GM18870 (cell line): Measurements from ENCODE around the gene NUAK2.

ENCODE experiments used
- ATAC-seq: cut with Tn5 transposase; IDR thresholded peaks from one replicate; pipeline ENCODE4 v1.9.1; 2021; ENCODE audit warnings: moderate library complexity; ENCODE audit not compliant: unreplicated experiment

Gene NUAK2

DNA sequence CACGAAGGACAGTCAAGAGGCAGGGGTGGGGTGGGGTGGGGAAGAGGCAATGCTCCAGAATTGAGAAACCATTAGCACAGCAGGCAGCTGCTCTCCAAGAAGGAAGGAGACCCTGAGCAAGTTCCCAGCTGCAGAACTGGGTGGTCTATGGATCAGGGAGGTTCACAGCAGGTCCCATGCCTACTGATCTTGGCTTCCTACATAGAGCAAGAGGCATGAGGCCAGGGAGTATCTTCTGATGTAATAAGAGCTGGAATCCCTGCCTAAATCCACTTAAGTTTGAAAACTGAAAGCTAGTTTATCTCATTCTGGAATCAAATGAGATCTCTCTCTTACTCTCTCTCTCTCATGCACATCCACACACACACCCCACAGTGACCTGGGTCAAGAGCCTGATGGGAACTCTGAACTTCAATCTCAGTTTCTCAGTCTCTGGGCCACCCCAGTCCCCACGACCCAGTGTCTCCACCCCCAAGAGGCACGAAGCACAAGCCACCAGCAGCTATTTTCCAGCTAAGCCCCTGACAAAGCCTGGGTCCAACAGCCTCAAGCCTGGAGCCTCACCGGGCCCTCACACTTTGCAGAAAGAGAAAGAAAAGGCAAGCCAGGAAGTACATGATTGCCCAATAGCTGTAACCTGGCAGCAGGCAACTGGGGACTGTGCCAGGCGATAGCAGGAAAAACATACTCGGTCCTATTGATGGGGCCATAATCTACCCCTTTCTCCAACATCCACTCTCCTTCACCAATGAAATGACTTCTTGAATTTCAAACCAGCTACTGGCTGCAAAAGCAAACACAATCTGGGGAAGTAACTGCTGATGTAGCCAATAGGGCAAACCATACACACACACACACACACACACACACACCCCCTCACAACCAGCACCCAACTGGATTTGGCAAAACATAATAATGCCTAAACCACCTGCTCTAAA lies 2.2 kb downstream of the NUAK2 start:
- ATAC-seq: no peak

DNA sequence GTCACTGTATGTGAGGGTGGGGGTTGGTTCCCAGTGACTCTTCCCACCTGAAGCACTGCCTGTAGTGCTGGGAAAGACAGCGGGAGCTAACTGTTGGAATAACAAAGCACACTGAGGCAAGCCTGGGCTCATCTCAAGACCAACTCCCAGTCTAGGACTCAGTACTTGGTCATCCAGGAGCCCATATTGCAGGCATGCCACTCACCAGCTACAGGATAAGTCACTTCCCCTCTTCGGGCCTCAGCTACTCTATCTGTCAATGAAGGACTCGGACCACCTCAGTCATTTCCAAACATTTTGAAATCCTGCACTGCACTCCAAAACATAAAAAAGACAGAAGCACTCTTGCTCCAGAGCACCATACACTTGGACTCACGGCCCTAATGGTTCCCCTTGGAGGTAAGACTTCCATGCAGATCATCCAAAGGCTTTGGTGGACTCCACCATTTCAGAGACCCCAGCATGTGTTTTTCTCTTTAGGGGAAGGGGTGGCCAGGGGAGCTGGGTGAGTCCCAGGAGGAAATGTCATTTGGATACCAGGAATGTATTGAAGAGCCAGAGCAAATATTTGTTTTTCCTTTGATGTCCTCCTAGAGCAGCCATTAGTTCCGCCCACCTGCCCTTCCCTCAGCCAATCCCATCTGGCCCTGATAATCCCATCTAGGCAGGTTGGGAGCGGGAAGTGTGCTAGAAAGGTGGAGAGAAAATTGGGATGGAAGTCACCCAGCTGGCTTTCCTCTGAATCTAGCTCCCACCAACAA lies 3.1 kb downstream of the NUAK2 start:
- no peak for ATAC-seq

DNA sequence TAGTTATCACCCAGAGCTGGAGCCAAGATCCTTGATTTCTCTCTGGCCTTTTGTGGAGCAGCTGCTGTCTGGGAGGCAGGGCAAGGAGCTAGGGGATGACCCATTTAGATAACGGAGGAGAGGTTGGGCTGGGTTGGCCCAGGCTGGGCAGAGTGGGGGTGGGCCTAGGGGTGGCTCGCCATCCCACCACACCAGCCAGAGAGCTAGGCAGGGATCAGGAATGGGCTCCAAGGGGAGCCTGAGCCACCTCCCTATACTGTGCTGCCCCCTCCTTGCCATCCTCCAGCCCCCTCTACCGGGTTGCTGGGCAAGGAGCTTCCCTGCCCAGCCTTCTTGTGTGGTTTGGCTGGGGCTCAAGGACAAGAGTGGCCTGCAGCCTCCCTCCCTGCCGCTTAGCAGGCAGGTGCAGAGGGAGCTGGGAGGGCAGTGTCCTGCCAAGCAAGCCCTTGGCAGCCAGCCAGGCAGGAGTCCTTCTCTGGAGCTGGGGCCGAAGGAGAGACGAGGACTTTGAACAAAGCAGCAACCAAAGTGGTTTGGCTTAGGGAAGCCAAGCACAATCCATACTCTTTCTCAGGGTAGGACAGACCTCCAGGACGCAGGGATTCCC lies 4.1 kb downstream of the NUAK2 start:
- no peak for ATAC-seq

DNA sequence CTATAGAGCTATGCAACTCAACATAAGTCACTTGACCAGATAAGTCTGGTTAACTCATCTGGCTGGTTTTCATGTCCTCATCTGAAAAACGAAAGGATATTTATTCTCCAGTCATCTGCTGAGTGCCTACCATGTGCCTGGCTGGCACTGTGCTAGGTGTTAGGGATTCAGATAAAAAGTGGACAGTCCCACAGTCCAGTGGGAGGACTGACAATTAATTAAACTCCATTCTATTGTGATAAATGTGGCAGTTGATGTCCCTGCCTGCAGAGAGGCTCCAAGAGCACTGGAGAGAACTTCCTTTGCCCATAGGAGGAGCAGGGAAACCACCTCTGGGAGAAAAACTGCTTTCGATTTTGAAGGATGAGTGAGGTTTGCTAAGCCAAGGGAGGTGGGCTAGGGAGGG lies 5.4 kb downstream of the NUAK2 start:
- no peak for ATAC-seq

- ATAC-seq: no peak
Observed at GRCh38 chr1:205315008-205315618, 6.4 kb downstream of the NUAK2 start.

DNA sequence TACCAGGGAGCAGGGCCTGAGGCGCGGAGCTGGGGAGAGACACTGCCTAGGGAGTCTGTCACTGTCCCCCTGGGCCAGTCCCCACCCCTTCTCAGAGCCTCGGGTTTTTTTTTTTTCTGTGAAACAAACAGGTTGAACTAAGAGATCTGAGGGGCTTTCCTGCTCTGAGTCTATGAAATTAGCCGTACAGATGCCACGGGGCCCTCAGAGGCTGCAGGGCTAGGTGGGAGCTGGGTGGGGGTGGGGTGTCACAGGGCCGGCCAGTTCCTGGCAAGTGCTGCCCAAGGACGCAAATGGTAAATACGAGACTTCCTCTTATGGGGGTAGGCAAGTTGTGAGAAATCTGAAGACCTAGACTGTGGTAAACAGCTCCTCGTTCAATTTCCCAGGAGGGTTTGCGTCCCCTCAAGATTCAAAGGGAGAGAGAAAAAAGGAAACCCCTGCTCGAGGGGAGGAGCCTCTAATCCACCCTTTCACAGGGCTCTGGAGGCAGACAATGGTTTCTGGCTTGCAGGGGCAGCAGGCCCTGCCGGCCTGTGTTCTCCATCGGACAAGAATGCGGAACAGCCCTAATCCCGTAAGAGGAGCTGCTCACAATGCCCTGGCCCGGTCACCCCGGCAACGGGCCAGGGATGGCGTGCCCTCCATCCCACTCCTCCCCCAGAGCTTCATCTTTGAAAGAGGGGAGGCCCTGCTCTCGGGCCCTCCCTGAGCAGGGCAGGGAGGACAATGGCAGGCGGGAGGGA lies 7.8 kb downstream of the NUAK2 start:
- no peak for ATAC-seq

DNA sequence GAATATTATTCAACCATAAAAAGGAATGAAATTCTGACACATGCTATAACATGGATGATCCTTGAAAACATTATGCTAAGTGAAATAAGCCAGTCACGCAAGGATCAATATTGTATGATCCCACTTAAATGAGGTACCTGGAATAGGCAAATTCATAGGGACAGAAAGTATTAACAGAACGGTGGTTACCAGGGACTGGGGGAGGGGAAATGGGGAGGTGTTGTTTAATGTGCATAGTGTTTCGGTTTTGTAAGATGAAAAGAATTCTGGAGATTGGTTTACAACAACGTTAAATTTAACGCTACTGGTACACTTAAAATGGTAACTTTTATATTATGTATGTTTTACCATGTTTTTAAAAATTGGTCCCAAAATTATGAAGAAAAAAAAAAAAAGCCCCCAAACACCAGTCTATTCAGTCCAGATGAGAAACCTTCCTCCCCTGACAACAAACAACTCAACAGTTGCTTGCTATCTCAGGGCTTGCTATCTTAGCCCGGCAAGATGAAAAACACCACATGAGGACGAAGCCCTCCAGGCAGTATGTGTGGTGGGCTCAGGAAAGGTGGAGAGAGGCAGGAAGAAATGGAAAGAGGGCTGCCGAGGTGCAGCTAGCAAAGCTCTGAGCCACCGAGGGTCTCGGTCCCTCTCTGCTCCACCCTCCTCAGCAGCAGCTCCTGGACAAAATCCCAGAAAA lies 8.5 kb downstream of the NUAK2 start:
- ATAC-seq: no peak

DNA sequence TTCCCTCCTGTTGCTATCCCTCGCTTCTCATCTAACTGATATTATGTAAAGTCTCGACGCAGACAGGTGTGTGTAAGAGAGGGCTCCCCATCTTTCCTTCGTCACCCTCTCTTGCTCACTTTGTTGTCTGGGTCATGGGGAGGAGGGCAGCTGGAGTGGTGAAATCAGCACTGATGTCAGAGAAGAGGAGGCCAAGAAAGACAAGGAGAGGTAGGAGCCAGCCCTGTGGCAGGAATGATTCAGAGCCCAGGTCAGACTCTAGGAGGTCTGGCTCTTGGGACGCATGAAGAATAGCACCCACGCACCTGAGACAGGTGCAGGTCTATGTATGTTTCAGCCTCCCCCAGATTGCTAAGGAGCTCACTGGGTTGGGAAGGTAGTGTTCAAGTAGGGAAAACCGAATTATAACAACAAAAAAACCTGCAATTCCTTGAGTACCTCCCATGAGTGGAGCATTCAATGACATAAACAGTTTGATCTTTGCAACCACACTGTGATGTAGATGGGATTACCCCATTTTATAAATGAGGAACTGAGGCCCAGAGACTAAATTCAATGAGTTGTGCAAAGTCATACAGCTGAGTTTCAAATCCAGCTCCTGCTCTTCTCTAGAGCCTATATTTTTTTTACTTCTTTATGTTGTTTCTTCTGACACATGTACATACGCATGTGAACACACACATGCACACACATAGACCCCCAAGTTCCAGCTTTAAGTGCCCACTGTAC lies 10.4 kb downstream of the NUAK2 start:
- no peak for ATAC-seq

GRCh38 chr1:205309741-205310140 lies 11.8 kb downstream of the NUAK2 start:
- ATAC-seq: no peak

DNA sequence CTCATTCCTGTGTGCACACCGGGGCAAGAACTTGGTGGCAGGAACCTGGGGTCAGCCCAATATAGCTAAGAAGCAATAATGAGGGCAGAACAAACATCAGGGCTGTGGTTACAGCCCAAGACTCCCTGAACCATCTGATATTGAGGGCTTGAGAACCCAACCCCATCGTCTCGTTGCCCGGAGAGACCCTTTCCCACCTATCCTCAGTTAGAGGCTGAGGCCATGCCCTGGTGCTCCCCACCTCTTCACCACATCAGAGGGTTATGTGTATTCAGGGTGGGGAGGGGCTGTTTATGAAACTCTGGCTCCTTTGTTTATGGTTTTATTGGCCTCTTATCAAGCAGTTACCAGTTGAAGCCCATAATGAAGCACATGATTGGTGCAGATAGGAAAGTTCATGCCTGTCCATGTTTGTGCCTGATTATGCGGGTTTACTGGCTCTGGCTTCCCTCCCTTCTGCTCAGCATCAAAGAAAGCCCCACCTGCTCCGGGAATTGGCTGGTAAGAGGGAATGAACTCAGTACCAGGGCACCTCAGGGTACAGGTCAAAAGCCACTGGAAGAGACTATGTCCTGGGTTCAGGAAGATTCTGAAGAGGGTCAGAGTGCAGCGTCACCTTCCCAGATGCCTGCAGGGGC lies 14.5 kb downstream of the NUAK2 start:
- no peak for ATAC-seq

DNA sequence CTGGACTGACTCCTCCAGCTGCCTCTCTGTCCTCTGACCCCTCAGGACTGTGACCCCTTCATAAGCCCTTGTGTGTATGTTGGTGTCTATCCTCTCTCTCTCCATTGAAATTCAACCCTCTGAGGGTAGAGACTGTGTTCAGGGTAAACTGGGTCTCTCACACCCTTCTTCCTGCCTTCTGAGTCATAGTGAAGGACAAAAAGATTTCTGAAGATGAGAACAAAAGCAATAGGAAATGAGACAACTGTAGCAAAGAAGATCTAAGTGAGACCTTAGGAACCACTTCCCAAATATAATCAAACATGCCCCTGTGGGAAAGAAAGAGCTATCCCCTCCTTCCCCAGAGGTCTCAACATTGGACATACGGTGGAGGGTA lies 16.9 kb downstream of the NUAK2 start:
- no peak for ATAC-seq

- ATAC-seq: no peak
Observed at GRCh38 chr1:205304046-205304694, 17.4 kb downstream of the NUAK2 start.

DNA sequence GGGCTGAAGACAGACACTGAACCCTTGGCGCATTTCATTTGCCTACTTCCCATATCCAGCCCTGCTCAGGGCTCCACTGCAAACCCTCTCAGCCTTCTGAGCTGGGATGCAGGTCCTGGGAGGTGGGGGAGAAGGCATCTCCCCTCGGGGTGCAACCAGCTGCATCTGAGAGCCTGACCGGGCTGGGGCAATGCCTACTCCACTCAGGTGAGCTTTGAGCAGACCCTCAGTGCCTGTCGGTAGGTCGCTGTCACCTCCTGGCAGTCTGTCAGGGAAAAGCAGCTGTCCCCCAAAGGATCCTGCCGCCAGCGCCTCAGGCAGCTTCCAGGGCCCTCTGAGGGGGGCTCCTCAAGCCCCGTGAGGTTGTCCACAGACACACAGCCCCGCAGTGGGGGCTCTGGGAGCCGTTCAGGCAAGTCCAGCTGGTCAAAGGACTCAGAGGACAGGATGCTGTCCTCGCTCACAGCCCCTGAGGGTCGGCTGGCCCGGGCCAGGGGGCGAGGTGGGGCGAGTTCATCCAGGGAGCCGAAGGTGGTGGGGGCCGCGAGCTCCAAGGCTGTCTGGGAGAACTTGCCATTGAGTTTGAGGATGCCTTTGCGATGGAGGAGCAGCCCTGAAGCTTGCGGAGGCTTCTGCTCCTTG lies 18.2 kb downstream of the NUAK2 start:
- no peak for ATAC-seq

- ATAC-seq: no peak
Observed at GRCh38 chr1:205301842-205302588, 19.5 kb downstream of the NUAK2 start.

GRCh38 chr1:205301205-205301821 lies 20.2 kb downstream of the NUAK2 start:
- ATAC-seq: no peak

DNA sequence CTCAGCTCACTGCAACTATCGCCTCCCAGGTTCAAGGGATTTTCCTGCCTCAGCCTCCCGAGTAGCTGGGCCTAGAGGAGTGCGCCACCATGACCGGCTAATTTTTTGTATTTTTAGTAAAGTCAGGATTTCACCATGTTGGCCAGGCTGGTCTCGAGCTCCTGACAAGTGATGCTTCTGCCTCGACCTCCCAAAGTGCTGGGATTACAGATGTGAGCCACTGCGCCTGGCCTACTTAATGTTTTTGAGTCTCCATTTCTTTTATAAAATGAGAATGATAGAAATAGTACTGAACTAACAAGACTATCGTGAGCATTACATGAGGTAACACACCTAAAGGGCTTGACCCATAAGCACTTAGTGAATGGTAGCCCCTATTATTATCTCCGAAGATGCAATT lies 21.4 kb downstream of the NUAK2 start:
- no peak for ATAC-seq
